ENCODE data around the gene NOC2L.

Gene NOC2L

GRCh38 chr1:974687-975328, 15.8 kb upstream of the NOC2L start:
- no peak for DNase-seq (ENCODE audit: low read depth)

- no peak for DNase-seq (ENCODE audit: low read depth)
Measured at GRCh38 chr1:974293-974640, 15.2 kb upstream of the NOC2L start.

- DNase-seq (ENCODE audit: low read depth) = no peak
Measured at GRCh38 chr1:973459-974292, 14.6 kb upstream of the NOC2L start.

GRCh38 chr1:972726-973458, 13.8 kb upstream of the NOC2L start:
- DNase-seq (ENCODE audit: low read depth) = no peak

GRCh38 chr1:971751-972506, 12.9 kb upstream of the NOC2L start:
- no peak for DNase-seq (ENCODE audit: low read depth)

GRCh38 chr1:970973-971730, 12.1 kb upstream of the NOC2L start:
- no peak for DNase-seq (ENCODE audit: low read depth)

GRCh38 chr1:970242-970972, 11.4 kb upstream of the NOC2L start:
- DNase-seq (ENCODE audit: low read depth) = no peak

- DNase-seq (ENCODE audit: low read depth) = no peak
Measured at GRCh38 chr1:969260-969855, 10.3 kb upstream of the NOC2L start.

GRCh38 chr1:967466-968343, 8.6 kb upstream of the NOC2L start:
- DNase-seq (ENCODE audit: low read depth) = no peak

- DNase-seq (ENCODE audit: low read depth) = no peak
Measured at GRCh38 chr1:966704-967300, 7.7 kb upstream of the NOC2L start.

GRCh38 chr1:966135-966703, 7.2 kb upstream of the NOC2L start, which contains the start of gene PLEKHN1:
Gene PLEKHN1, plus strand, starts transcription at chr1:966482. Its CDS starts 50 bp downstream, at chr1:966532.
- DNase-seq (ENCODE audit: low read depth) = no peak

GRCh38 chr1:965526-966134, 6.6 kb upstream of the NOC2L start:
- no peak for DNase-seq (ENCODE audit: low read depth)

- no peak for DNase-seq (ENCODE audit: low read depth)
Measured at GRCh38 chr1:964691-965525, 5.9 kb upstream of the NOC2L start.

- DNase-seq (ENCODE audit: low read depth) = no peak
Measured at GRCh38 chr1:963746-964525, 4.9 kb upstream of the NOC2L start.

GRCh38 chr1:963301-963651, 4.2 kb upstream of the NOC2L start:
- DNase-seq (ENCODE audit: low read depth) = no peak
